H1 (cell line): ENCODE results near the gene LTBP3. TPM values are rescaled to one million over a fixed set of nuclear protein-coding genes. Genes with fewer than 3 reads are reported as not detected.

ENCODE experiments used
- polyA plus RNA-seq, 7 experiments: library from polyadenylated mRNA; depleted of rRNA in 3 of 7; stranded (reverse) in 5 of 7; unstranded in 2 of 7; fragments of >200 nt in 5 of 7; fragments of 200-250 nt in 2 of 7; gene quantifications; 1 replicate in 5 of 7; 2 replicates in 1 of 7; 4 replicates in 1 of 7; pipeline versions ENCODE4 v1.2.1 to v1.2.3, GENCODE V29; 2011 to 2013; ENCODE audit warnings: missing spikeins in 2 of 7, mixed read lengths in 2 of 7
- small RNA-seq: library from polyadenylated mRNA; stranded (forward); fragments of <200 nt; extraction: miRNeasy Mini kit (QIAGEN cat#:217004); gene quantifications from one replicate; pipeline ENCODE3, GENCODE V24; 2013; ENCODE audit not compliant: insufficient read depth
- total RNA-seq: library from RNA; stranded (reverse); fragmentation: NEBNext Ultra II Directional; extraction: Animal tissue kit (Norgen Biotek cat#: 25700); gene quantifications from 2 replicates; pipeline ENCODE4 v1.2.1, GENCODE V29; 2021

Gene LTBP3
- total and polyA plus RNA-seq, 2 of the 8 experiments (the other 6 are each of a cell fraction or from before 2014, with no cell fraction given) = 12.8 to 17.8 TPM

Small RNA genes within 50 kb of the gene (small RNA-seq; reads per million reads assigned to genes)
- gene AP001362.1 = not detected
- gene RF01684 = not detected

Other genes with a start within 250 kb of the LTBP3 start
- 11.7 and 11.8 TPM in 2 replicates for gene CDC42EP2, start 243.5 kb downstream of the LTBP3 start, total RNA-seq
- 13.3 and 19.4 TPM in 2 replicates for gene CDC42EP2, start 243.5 kb downstream of the LTBP3 start, polyA plus RNA-seq (2011; rRNA removed)
- gene DPF2, start 224.5 kb downstream of the LTBP3 start, total RNA-seq = 67.2 and 79.2 TPM in 2 replicates
- gene DPF2, start 224.5 kb downstream of the LTBP3 start, polyA plus RNA-seq (2011; rRNA removed) = 53.6 and 88.1 TPM in 2 replicates
- 0.88 and 1.3 TPM in 2 replicates for gene TIGD3, start 203.6 kb downstream of the LTBP3 start, total RNA-seq
- 1.1 TPM in 2 replicates for gene TIGD3, start 203.6 kb downstream of the LTBP3 start, polyA plus RNA-seq (2011; rRNA removed)
- 0.54 and 0.61 TPM in 2 replicates for gene SLC25A45, start 175.7 kb downstream of the LTBP3 start, total RNA-seq
- gene SLC25A45, start 175.7 kb downstream of the LTBP3 start, polyA plus RNA-seq (2011; rRNA removed) = 0.59 and 0.97 TPM in 2 replicates
- gene FRMD8, start 171.7 kb downstream of the LTBP3 start, total RNA-seq = 16.7 and 19.2 TPM in 2 replicates
- gene FRMD8, start 171.7 kb downstream of the LTBP3 start, polyA plus RNA-seq (2011; rRNA removed) = 15.0 and 23.4 TPM in 2 replicates
- 10.4 and 10.7 TPM in 2 replicates for gene NEAT1, start 135.6 kb downstream of the LTBP3 start, total RNA-seq
- 1.6 and 2.4 TPM in 2 replicates for gene NEAT1, start 135.6 kb downstream of the LTBP3 start, polyA plus RNA-seq (2011; rRNA removed)
- 911 and 984 TPM in 2 replicates for gene MALAT1, start 59.3 kb downstream of the LTBP3 start, total RNA-seq
- gene MALAT1, start 59.3 kb downstream of the LTBP3 start, polyA plus RNA-seq (2011; rRNA removed) = 115 and 138 TPM in 2 replicates
- 59.4 and 59.8 TPM in 2 replicates for gene SCYL1, start 33.3 kb downstream of the LTBP3 start, total RNA-seq
- gene SCYL1, start 33.3 kb downstream of the LTBP3 start, polyA plus RNA-seq (2011; rRNA removed) = 77.7 and 111 TPM in 2 replicates
- gene ZNRD2, start 12.1 kb upstream of the LTBP3 start, total RNA-seq = 53.4 and 56.1 TPM in 2 replicates
- 125 and 148 TPM in 2 replicates for gene ZNRD2, start 12.1 kb upstream of the LTBP3 start, polyA plus RNA-seq (2011; rRNA removed)
- 15.8 and 17.6 TPM in 2 replicates for gene FAM89B, start 14.2 kb upstream of the LTBP3 start, total RNA-seq
- gene FAM89B, start 14.2 kb upstream of the LTBP3 start, polyA plus RNA-seq (2011; rRNA removed) = 32.4 and 39.2 TPM in 2 replicates
- 6.6 and 7.9 TPM in 2 replicates for gene EHBP1L1, start 17.7 kb upstream of the LTBP3 start, total RNA-seq
- 4.3 and 6.2 TPM in 2 replicates for gene EHBP1L1, start 17.7 kb upstream of the LTBP3 start, polyA plus RNA-seq (2011; rRNA removed)
- 0.42 and 1.0 TPM in 2 replicates for gene KCNK7, start 37.4 kb upstream of the LTBP3 start, total RNA-seq
- 0.74 and 1.4 TPM in 2 replicates for gene KCNK7, start 37.4 kb upstream of the LTBP3 start, polyA plus RNA-seq (2011; rRNA removed)
- gene MAP3K11, start 55.9 kb upstream of the LTBP3 start, total RNA-seq = 44.6 and 48.4 TPM in 2 replicates
- 30.3 and 45.8 TPM in 2 replicates for gene MAP3K11, start 55.9 kb upstream of the LTBP3 start, polyA plus RNA-seq (2011; rRNA removed)
- gene PCNX3, start 57.4 kb upstream of the LTBP3 start, total RNA-seq = 38.8 and 39.4 TPM in 2 replicates
- 27.2 and 45.1 TPM in 2 replicates for gene PCNX3, start 57.4 kb upstream of the LTBP3 start, polyA plus RNA-seq (2011; rRNA removed)
- gene SIPA1, start 79.7 kb upstream of the LTBP3 start, total RNA-seq = 67.5 and 72.2 TPM in 2 replicates
- 35.3 and 59.2 TPM in 2 replicates for gene SIPA1, start 79.7 kb upstream of the LTBP3 start, polyA plus RNA-seq (2011; rRNA removed)
- gene RELA, start 104.6 kb upstream of the LTBP3 start, total RNA-seq = 25.5 and 27.5 TPM in 2 replicates
- gene RELA, start 104.6 kb upstream of the LTBP3 start, polyA plus RNA-seq (2011; rRNA removed) = 21.9 and 28.8 TPM in 2 replicates
- 36.4 and 37.4 TPM in 2 replicates for gene KAT5, start 153.9 kb upstream of the LTBP3 start, total RNA-seq
- 26.7 and 35.0 TPM in 2 replicates for gene KAT5, start 153.9 kb upstream of the LTBP3 start, polyA plus RNA-seq (2011; rRNA removed)
- 37.9 and 40.2 TPM in 2 replicates for gene RNASEH2C, start 162.4 kb upstream of the LTBP3 start, total RNA-seq
- 60.3 and 74.8 TPM in 2 replicates for gene RNASEH2C, start 162.4 kb upstream of the LTBP3 start, polyA plus RNA-seq (2011; rRNA removed)
- 9.9 and 10.0 TPM in 2 replicates for gene AP5B1, start 222.6 kb upstream of the LTBP3 start, total RNA-seq
- 7.6 and 10.3 TPM in 2 replicates for gene AP5B1, start 222.6 kb upstream of the LTBP3 start, polyA plus RNA-seq (2011; rRNA removed)
- gene OVOL1, start 228.7 kb upstream of the LTBP3 start, total RNA-seq = 3.3 and 3.4 TPM in 2 replicates
- 2.6 and 3.3 TPM in 2 replicates for gene OVOL1, start 228.7 kb upstream of the LTBP3 start, polyA plus RNA-seq (2011; rRNA removed)